ENCODE results near the gene SPATA33. TPM values are rescaled to one million over a fixed set of nuclear protein-coding genes. Genes with fewer than 3 reads are reported as not detected.

SPATA33 gene
- total RNA-seq, 1 experiment from 2014 or later = 17.4 TPM

GRCh38 chr16:89686520-89687091 lies 29.0 kb downstream of the SPATA33 start, which contains the start of gene CDK10:
CDK10 (plus strand) TSS chr16:89686689; CDS start chr16:89686711, 22 bp downstream.
- DNase-seq = peak; percentile 91
- Histone ChIP-seq H4K20me1 (ENCODE audit: control insufficient read depth, insufficient read depth, insufficient read length) (no peaks in the 10 kb centered on the region), H2BK15ac (ENCODE audit: low read depth, low read length) (no peak within 1 kb of the TSS; the same call in 1 of the 2 replicates), H3K27me3 (ENCODE audit: insufficient read depth, low read length) (no peaks in the 10 kb centered on the region), H2AFZ (ENCODE audit: low read length) (no peak within 1 kb of the TSS), H3K27ac (ENCODE audit: insufficient read length, low read depth, low read length) (no peak within 1 kb of the TSS), H2BK120ac (ENCODE audit: low read depth, low read length, poor library complexity, severe bottlenecking) (no peak within 1 kb of the TSS), H4K91ac (ENCODE audit: insufficient read length, low read depth, low read length) (no peak within 1 kb of the TSS), H3K79me1 (ENCODE audit: insufficient read depth, low read depth, low read length, poor library complexity, severe bottlenecking) (no peaks in the 10 kb centered on the region), H2BK20ac (ENCODE audit: low read depth, low read length, poor library complexity, severe bottlenecking) (no peak within 1 kb of the TSS), H3K9ac (ENCODE audit: extremely low read depth, insufficient read length, low read length) (peak within 1 kb of the TSS; percentile 76), H3K4me2 (ENCODE audit: insufficient read depth, insufficient read length, low read length) (peak within 1 kb of the TSS; percentile 59), H2AK5ac (ENCODE audit: insufficient read length, low read length) (no peak within 1 kb of the TSS), H3K9me3 (ENCODE audit: control insufficient read depth, low read depth, low read length) (peaks cover 20% of the 10 kb centered on the region), H3K4ac (ENCODE audit: low read depth, low read length) (no peak within 1 kb of the TSS), H2BK5ac (ENCODE audit: insufficient read length, low read length) (no peak within 1 kb of the TSS), H3K56ac (ENCODE audit: insufficient read length, low read depth, low read length) (no peak within 1 kb of the TSS), H3K23ac (ENCODE audit: insufficient read length, low read depth, low read length) (no peak within 1 kb of the TSS), H3T11ph (ENCODE audit: low read length) (no peak within 1 kb of the TSS), H3K18ac (ENCODE audit: insufficient read length, low read depth, low read length) (peak within 1 kb of the TSS; percentile 95), H2BK12ac (ENCODE audit: insufficient read length, low read depth, low read length) (no peak within 1 kb of the TSS), H4K5ac (ENCODE audit: insufficient read length, low read depth, low read length) (no peak within 1 kb of the TSS), H3K4me1 (ENCODE audit: insufficient read depth, low read length) (no peaks in the 10 kb centered on the region), H4K8ac (replicated peaks; ENCODE audit: insufficient read length, low read depth, low read length) (no peak within 1 kb of the TSS), H3K79me2 (ENCODE audit: insufficient read depth, low read length) (no peaks in the 10 kb centered on the region), H3K14ac (ENCODE audit: insufficient read depth, low read length) (peak within 1 kb of the TSS; percentile 94; the same call in 1 of the 2 replicates), H3K23me2 (ENCODE audit: insufficient read length, low read depth, low read length, poor library complexity, severe bottlenecking) (peaks cover 8% of the 10 kb centered on the region)
- H3K4me1 Mint-ChIP-seq = peaks cover 6 to 7% of the 10 kb centered on the region in 2 experiments
- peak within 1 kb of the TSS; percentile 83 to 89 for H3K4me3 Mint-ChIP-seq
- H3K27ac Mint-ChIP-seq = peak within 1 kb of the TSS; percentile 62 to 91 (median 80); a peak in 6 of 7 replicates
- WGBS (ENCODE audit: extremely low coverage, insufficient read length, low lambda C conversion rate) = no CpG with 5 or more reads among the region's 67 CpGs
- peaks cover 62 to 76% (median 64%) of the 10 kb centered on the region in 3 experiments for H3K36me3 Mint-ChIP-seq (ENCODE audit: insufficient read depth in 1 of 3, low read depth in 3 of 3)
- H3K9me3 Mint-ChIP-seq = peaks cover 40 to 44% of the 10 kb centered on the region in 2 experiments
- peaks cover 3% of the 10 kb centered on the region for H3K27me3 Mint-ChIP-seq (ENCODE audit: low read depth)
- no peak for TF ChIP-seq CTCF (conservative IDR thresholded peaks at IDR 0.05)
